ENCODE data around the gene HINFP.

- TF ChIP-seq CTCF (IDR thresholded peaks at IDR 0.05) (no peak), POLR2A (IDR thresholded peaks at IDR 0.05) (no peak)
These were observed 26.4 kb downstream of the HINFP start for GRCh38 chr11:119147604-119148333.
